Neural cell (in vitro differentiated cells): ENCODE measurements around the gene ZNF570. TPM values are rescaled to one million over a fixed set of nuclear protein-coding genes. Genes with fewer than 3 reads are reported as not detected.

Experiments
- H2AFZ ChIP-seq: fragments of 200-600, 300-800 bp; sonication (generic), shearing (Covaris generic); 2 replicates; pipeline ENCODE4 v1.6.0; 2014; ENCODE audit warnings: low read depth, mild to moderate bottlenecking, antibody characterized with exemption, low read length, moderate library complexity
- H3F3A ChIP-seq: fragments of 200-600 bp; shearing (Covaris generic); 2 replicates; pipeline ENCODE4 v1.6.1; 2016; ENCODE audit warnings: mild to moderate bottlenecking, moderate library complexity, mixed read lengths, antibody characterized with exemption, low read length; ENCODE audit not compliant: insufficient read depth, poor library complexity, severe bottlenecking
- H3K27ac ChIP-seq: fragments of 200-600, 300-800 bp; sonication (generic), shearing (Covaris generic); 2 replicates; pipeline ENCODE4 v1.5.1; 2014; ENCODE audit warnings: mild to moderate bottlenecking, low read length, moderate library complexity
- H3K27me3 ChIP-seq: fragments of 300-800, 200-600 bp; sonication (generic), shearing (Covaris generic); 2 replicates; pipeline ENCODE4 v1.6.0; 2014; ENCODE audit warnings: mild to moderate bottlenecking, low read depth, low read length, moderate library complexity; ENCODE audit not compliant: insufficient read depth
- H3K36me3 ChIP-seq: fragments of 300-800, 200-600 bp; sonication (generic), shearing (Covaris generic); 2 replicates; pipeline ENCODE4 v1.5.1; 2014; ENCODE audit warnings: mild to moderate bottlenecking, antibody characterized with exemption, low read length, moderate library complexity; ENCODE audit not compliant: insufficient read depth
- H3K4me2 ChIP-seq: fragments of 300-800, 200-600 bp; sonication (generic), shearing (Covaris generic); 2 replicates; pipeline ENCODE4 v1.6.0; 2014; ENCODE audit warnings: mild to moderate bottlenecking, low read length
- H3K4me3 ChIP-seq: fragments of 300-800, 200-600 bp; sonication (generic), shearing (Covaris generic); 2 replicates; pipeline ENCODE4 v1.5.1; 2014; ENCODE audit warnings: mild to moderate bottlenecking, low read length, moderate library complexity
- H3K79me2 ChIP-seq: fragments of 200-600 bp; shearing (Covaris generic); replicated peaks from 2 replicates; pipeline ENCODE4 v1.6.0; 2014; ENCODE audit warnings: mild to moderate bottlenecking, low read length, moderate library complexity; ENCODE audit not compliant: insufficient read depth
- H3K9ac ChIP-seq: fragments of 300-800, 200-600 bp; sonication (generic), shearing (Covaris generic); 2 replicates; pipeline ENCODE4 v1.6.1; 2016; ENCODE audit warnings: mild to moderate bottlenecking, low read length, mixed read lengths
- H3K9me2 ChIP-seq: fragments of 200-600 bp; shearing (Covaris generic); 2 replicates; pipeline ENCODE4 v1.6.1; 2016; ENCODE audit warnings: mild to moderate bottlenecking, low read length, mixed read lengths; ENCODE audit not compliant: insufficient read depth
- H3K9me3 ChIP-seq: fragments of 200-600, 300-800 bp; sonication (generic), shearing (Covaris generic); 2 replicates; pipeline ENCODE4 v1.6.1; 2016; ENCODE audit warnings: mild to moderate bottlenecking, mixed run types, low read length, moderate library complexity, mixed read lengths
- H4K20me1 ChIP-seq: fragments of 200-600 bp; shearing (Covaris generic); 2 replicates; pipeline ENCODE4 v1.6.1; 2016; ENCODE audit warnings: mild to moderate bottlenecking, mixed run types; ENCODE audit not compliant: insufficient read depth
- CTCF ChIP-seq: fragments of 450-650 bp; IDR thresholded peaks from 2 replicates; pipeline ENCODE4 v1.5.1; 2014; ENCODE audit warnings: antibody characterized with exemption, mild to moderate bottlenecking, moderate library complexity; ENCODE audit not compliant: poor library complexity, severe bottlenecking
- EP300 ChIP-seq: fragments of 450-650 bp; conservative IDR thresholded peaks from 2 replicates; pipeline ENCODE4 v1.6.1; 2014; ENCODE audit warnings: antibody characterized with exemption, mild to moderate bottlenecking, moderate library complexity; ENCODE audit not compliant: poor library complexity, severe bottlenecking
- EZH2 ChIP-seq: fragments of 200-600, 300-800 bp; shearing (Covaris generic), sonication (generic); IDR thresholded peaks from 2 replicates; pipeline ENCODE4 v1.6.1; 2014; ENCODE audit warnings: antibody characterized with exemption, low read length, borderline replicate concordance, mild to moderate bottlenecking; ENCODE audit not compliant: insufficient read depth, poor library complexity, severe bottlenecking
- MXI1 ChIP-seq: fragments of 450-650 bp; conservative IDR thresholded peaks from 2 replicates; pipeline ENCODE4 v1.6.1; 2014; ENCODE audit warnings: antibody characterized with exemption, mild to moderate bottlenecking; ENCODE audit not compliant: poor library complexity, severe bottlenecking
- POLR2AphosphoS5 ChIP-seq: IDR thresholded peaks from 2 replicates; pipeline ENCODE4 v1.6.1; 2012
- RAD21 ChIP-seq: fragments of 450-650 bp; conservative IDR thresholded peaks from 2 replicates; pipeline ENCODE4 v1.6.1; 2014; ENCODE audit warnings: antibody characterized with exemption, mild to moderate bottlenecking, moderate library complexity
- REST ChIP-seq: IDR thresholded peaks from 2 replicates; pipeline ENCODE4 v1.6.1; 2012; ENCODE audit warnings: borderline replicate concordance
- SMC3 ChIP-seq: fragments of 450-650 bp; conservative IDR thresholded peaks from 2 replicates; pipeline ENCODE4 v1.6.1; 2014; ENCODE audit warnings: antibody characterized with exemption, mild to moderate bottlenecking, moderate library complexity; ENCODE audit not compliant: poor library complexity
- TAF1 ChIP-seq: IDR thresholded peaks from 2 replicates; pipeline ENCODE4 v1.6.1; 2012; ENCODE audit warnings: low read depth
- polyA plus RNA-seq: library from polyadenylated mRNA; depleted of rRNA; stranded (reverse); fragments of >200 nt; gene quantifications from 2 replicates; pipeline ENCODE4 v1.2.3, GENCODE V29; 2014

Gene ZNF570
- polyA plus RNA-seq, 1 donor from 2014 or later = 21.4 TPM

DNA sequence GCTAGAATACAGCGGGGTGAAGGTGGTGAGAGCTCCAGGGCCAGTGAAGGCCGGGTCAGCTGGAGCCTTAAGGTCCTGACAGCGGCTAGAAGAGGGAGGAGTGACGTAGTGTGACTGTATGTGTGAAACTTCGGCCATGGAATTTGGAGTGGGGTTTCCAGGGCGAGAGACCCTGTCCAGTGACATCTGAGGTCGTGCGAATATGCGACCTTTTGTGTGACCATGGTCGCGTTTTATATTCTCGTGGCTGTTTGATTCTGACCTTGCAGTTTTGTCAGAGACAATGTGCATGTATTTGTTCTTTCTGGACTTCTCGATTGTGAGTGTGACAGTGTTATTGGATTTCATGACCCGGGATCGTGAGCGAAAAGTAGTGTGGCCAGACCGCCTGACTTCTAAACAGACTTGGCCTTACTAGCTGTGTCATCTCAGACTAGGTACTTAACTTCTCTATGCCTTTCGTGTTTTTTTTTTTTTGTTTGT lies 1.5 kb upstream of the ZNF570 start:
- no peaks in the 10 kb centered on the region for H3K9me2 ChIP-seq
- peaks cover 16% of the 10 kb centered on the region for H3K9me3 ChIP-seq
- peak overlapping the region; percentile 84 for H3K9ac ChIP-seq
- peak overlapping the region; percentile 81 for H2AFZ ChIP-seq
- no peak for TF ChIP-seq EP300
- H3K36me3 ChIP-seq = peaks cover 27% of the 10 kb centered on the region
- no peak overlapping the region for H3K4me2 ChIP-seq
- no peaks in the 10 kb centered on the region for H3F3A ChIP-seq
- H3K4me3 ChIP-seq = peak overlapping the region; percentile 86
- peaks cover 39% of the 10 kb centered on the region for H3K79me2 ChIP-seq
- H3K27ac ChIP-seq = peak overlapping the region; percentile 83
- H3K27me3 ChIP-seq = no peaks in the 10 kb centered on the region
- no peaks in the 10 kb centered on the region for H4K20me1 ChIP-seq

DNA sequence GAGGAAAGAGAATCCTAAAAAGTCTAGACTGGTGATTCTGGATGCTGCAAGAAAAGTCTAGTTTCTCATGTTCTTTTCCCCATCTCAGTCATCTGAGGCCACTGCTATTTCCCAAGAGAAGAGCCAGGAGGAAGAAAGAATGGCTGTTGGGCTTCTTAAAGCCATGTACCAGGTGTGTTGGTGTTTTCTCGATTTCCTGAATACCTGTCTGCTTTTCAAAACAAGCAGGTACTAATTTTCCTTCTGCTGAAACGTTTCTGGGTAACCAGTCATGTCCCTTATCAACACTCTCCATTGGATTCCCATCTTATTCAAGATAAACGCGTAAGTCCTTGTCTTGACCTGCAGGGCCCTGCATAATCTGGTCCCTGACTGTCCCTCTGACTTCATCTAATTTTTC lies 1.1 kb downstream of the ZNF570 start:
- Histone ChIP-seq H3K4me2 (peak overlapping the region; percentile 72), H3F3A (no peaks in the 10 kb centered on the region), H2AFZ (no peak overlapping the region), H3K9me3 (peaks cover 5% of the 10 kb centered on the region), H4K20me1 (no peaks in the 10 kb centered on the region), H3K9ac (peak overlapping the region; percentile 94), H3K4me3 (peak overlapping the region; percentile 92), H3K79me2 (peaks cover 35% of the 10 kb centered on the region), H3K27ac (peak overlapping the region; percentile 91), H3K36me3 (peaks cover 5% of the 10 kb centered on the region), H3K9me2 (no peaks in the 10 kb centered on the region), H3K27me3 (no peaks in the 10 kb centered on the region)
- TF ChIP-seq EZH2 = no peak
- TF ChIP-seq POLR2AphosphoS5 = no peak
- no peak for TF ChIP-seq RAD21
- TF ChIP-seq EP300 = no peak
- no peak for TF ChIP-seq SMC3
- TF ChIP-seq REST = no peak
- TF ChIP-seq MXI1 = no peak
- no peak for TF ChIP-seq CTCF
- no peak for TF ChIP-seq TAF1

GRCh38 chr19:37472165-37472564 lies 3.0 kb downstream of the ZNF570 start:
- H3K79me2 ChIP-seq = peaks cover 28% of the 10 kb centered on the region
- no peak overlapping the region for H3K27ac ChIP-seq
- no peak overlapping the region for H3K4me2 ChIP-seq
- H3F3A ChIP-seq = no peaks in the 10 kb centered on the region
- no peak overlapping the region for H2AFZ ChIP-seq
- H3K9me2 ChIP-seq = no peaks in the 10 kb centered on the region
- H4K20me1 ChIP-seq = no peaks in the 10 kb centered on the region
- H3K9ac ChIP-seq = no peak overlapping the region
- TF ChIP-seq SMC3 = no peak
- no peak for TF ChIP-seq EZH2
- no peak for TF ChIP-seq TAF1
- TF ChIP-seq POLR2AphosphoS5 = no peak
- TF ChIP-seq MXI1 = no peak
- TF ChIP-seq CTCF = no peak
- no peak for TF ChIP-seq RAD21
- TF ChIP-seq EP300 = no peak
- no peak for TF ChIP-seq REST
- H3K9me3 ChIP-seq = peaks cover 10% of the 10 kb centered on the region
- H3K36me3 ChIP-seq = peaks cover 15% of the 10 kb centered on the region
- H3K4me3 ChIP-seq = no peak overlapping the region
- no peaks in the 10 kb centered on the region for H3K27me3 ChIP-seq
